OCI-LY7 (cell line): ENCODE results near the gene NDOR1. TPM values are rescaled to one million over a fixed set of nuclear protein-coding genes. Genes with fewer than 3 reads are reported as not detected.
A peak's percentile ranks its signal among the peaks of the same experiment; 100 is the strongest.

Experiments used
- BruUV-seq: library from RNA; stranded (reverse); fragments of 400-500 nt; replicated peaks from 2 replicates; lab custom pipeline; 2021; lab: Mats Ljungman, UMichigan
- CTCF ChIA-PET: fragments of 300-600 bp; sonication (Branson Sonifier 250); formaldehyde crosslinking; loops from one replicate; lab custom pipeline; 2022; ENCODE audit warnings: antibody characterized with exemption; ENCODE audit not compliant: unreplicated experiment; lab: Charles Lee
- POLR2A ChIA-PET: fragments of 300-600 bp; sonication (Branson Sonifier 250); formaldehyde crosslinking; loops from one replicate; lab custom pipeline; 2022; ENCODE audit warnings: antibody characterized with exemption; lab: Charles Lee
- DNase-seq: peaks from one replicate; pipeline ENCODE4 v3.0.0-alpha.2; 2015; ENCODE audit warnings: low spot score
- H2AFZ ChIP-seq: fragments of 200-600 bp; sonication (generic), shearing (Covaris generic); 2 replicates; pipeline ENCODE4 v1.6.1; 2014; ENCODE audit warnings: mild to moderate bottlenecking, antibody characterized with exemption, low read length, moderate library complexity
- H3K27ac ChIP-seq: fragments of 200-600 bp; sonication (generic); 2 replicates; pipeline ENCODE4 v1.5.1; 2014; ENCODE audit warnings: mixed run types, low read depth, mild to moderate bottlenecking, moderate library complexity, low read length, inconsistent platforms; ENCODE audit not compliant: poor library complexity, severe bottlenecking
- H3K36me3 ChIP-seq: fragments of 200-600 bp; sonication (generic); 2 replicates; pipeline ENCODE4 v1.6.1; 2014; ENCODE audit warnings: mild to moderate bottlenecking, antibody characterized with exemption, low read length, moderate library complexity, mixed read lengths; ENCODE audit not compliant: insufficient read depth
- H3K4me1 ChIP-seq: fragments of 200-600 bp; sonication (generic); 2 replicates; pipeline ENCODE4 v1.5.1; 2014; ENCODE audit warnings: mild to moderate bottlenecking, low read length; ENCODE audit not compliant: insufficient read depth, poor library complexity, severe bottlenecking
- H3K4me2 ChIP-seq: fragments of 200-600 bp; sonication (generic); 2 replicates; pipeline ENCODE4 v1.6.1; 2014; ENCODE audit warnings: mild to moderate bottlenecking, low read length
- H3K4me3 ChIP-seq: fragments of 200-600 bp; sonication (generic); 2 replicates; pipeline ENCODE4 v1.5.1; 2014; ENCODE audit warnings: mild to moderate bottlenecking, low read depth, low read length; ENCODE audit not compliant: poor library complexity, severe bottlenecking
- H3K79me2 ChIP-seq: fragments of 200-600 bp; sonication (generic); 2 replicates; pipeline ENCODE4 v1.6.1; 2016; ENCODE audit warnings: low read depth, mild to moderate bottlenecking, low read length, moderate library complexity, mixed read lengths; ENCODE audit not compliant: insufficient read depth
- H3K9me2 ChIP-seq: fragments of 200-600 bp; sonication (generic); 2 replicates; pipeline ENCODE4 v1.6.1; 2016; ENCODE audit warnings: mild to moderate bottlenecking, low read length, mixed read lengths; ENCODE audit not compliant: insufficient read depth
- H3K9me3 ChIP-seq: fragments of 200-600 bp; sonication (generic); 2 replicates; pipeline ENCODE4 v1.6.1; 2014; ENCODE audit warnings: mild to moderate bottlenecking, mixed run types, low read length, mixed read lengths
- H4K20me1 ChIP-seq: fragments of 200-600 bp; sonication (generic); 2 replicates; pipeline ENCODE4 v1.6.1; 2014; ENCODE audit warnings: mild to moderate bottlenecking, antibody characterized with exemption, low read length, moderate library complexity, mixed read lengths; ENCODE audit not compliant: insufficient read depth
- EZH2phosphoT487 ChIP-seq: fragments of 200-600 bp; sonication (generic); IDR thresholded peaks from 2 replicates; pipeline ENCODE4 v1.6.1; 2018; ENCODE audit warnings: low read depth, borderline replicate concordance, mild to moderate bottlenecking, mixed run types, antibody characterized with exemption, low read length, moderate library complexity, mixed read lengths
- intact Hi-C: fragments of 100-400 bp; cut with micrococcal nuclease; formaldehyde crosslinking; loops from one replicate; pipeline ENCODE4 v1.10.0; 2022; ENCODE audit not compliant: unreplicated experiment
- total RNA-seq, 2 experiments: library from RNA; depleted of rRNA in 1 of 2; stranded (reverse); fragments of >200 nt in 1 of 2; shearing (Covaris generic) in 1 of 2; gene quantifications; 2 replicates each; pipeline ENCODE4 v1.2.3, GENCODE V29; 2014 to 2022
- TF ChIP-seq, protein P1 (sequence below): fragments of 200-600 bp; sonication (generic); conservative IDR thresholded peaks from 2 replicates; pipeline ENCODE4 v1.5.1; 2014; ENCODE audit warnings: mild to moderate bottlenecking, antibody characterized with exemption, low read length, moderate library complexity, mixed read lengths

The NDOR1 gene
- total RNA-seq, 2 experiments from 2014 or later: 30.4 to 61.9 TPM

DNA sequence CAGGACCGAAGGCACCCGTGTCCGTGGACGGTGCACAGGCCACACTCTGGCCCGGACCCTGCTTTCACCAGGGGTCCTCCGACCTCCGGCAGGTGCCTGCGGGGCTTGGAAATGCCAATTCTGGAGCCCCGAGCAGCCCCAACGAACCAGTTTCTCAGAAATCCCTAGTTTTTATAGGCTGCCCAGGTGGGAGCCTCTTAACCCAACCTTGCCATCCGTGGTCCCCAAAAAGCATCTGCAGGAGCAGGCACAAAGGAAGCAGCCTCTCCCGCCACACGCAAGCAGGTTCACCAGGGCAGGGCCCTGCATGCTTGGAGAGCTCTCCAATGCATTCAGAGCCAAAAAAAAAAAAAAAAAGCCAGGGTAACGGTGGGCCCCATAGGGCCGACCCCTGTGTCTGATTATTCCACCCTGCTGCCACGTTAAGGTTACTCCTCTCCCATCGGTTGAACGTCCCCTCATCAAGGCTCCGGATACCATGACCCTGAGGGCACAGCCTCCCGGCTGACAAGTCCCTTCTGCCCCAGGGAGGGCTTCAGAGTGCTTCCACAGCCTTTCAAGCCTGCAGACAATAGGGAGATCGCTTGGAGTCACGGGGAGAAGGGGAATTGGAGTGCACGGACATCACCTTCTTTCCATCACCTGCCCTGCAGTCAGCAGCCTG, 4.2 kb upstream of the NDOR1 start:
- peak overlapping the region; percentile 76 for H3K4me3 ChIP-seq
- DNase-seq: no peak
- H3K79me2 ChIP-seq: peaks cover 49% of the 10 kb centered on the region
- BruUV-seq: no TSS peak
- CTCF ChIA-PET: interaction anchor here (0.6 kb wide), 1 partner anchor 13 kb away, joined by 3 read pairs; the partner anchor contains the start of gene ANAPC2
- H3K9me3 ChIP-seq: no peaks in the 10 kb centered on the region
- no peaks in the 10 kb centered on the region for H3K9me2 ChIP-seq
- peaks cover 4% of the 10 kb centered on the region; the same call in 1 of the 2 replicates for H3K36me3 ChIP-seq
- TF ChIP-seq, protein P1, sequence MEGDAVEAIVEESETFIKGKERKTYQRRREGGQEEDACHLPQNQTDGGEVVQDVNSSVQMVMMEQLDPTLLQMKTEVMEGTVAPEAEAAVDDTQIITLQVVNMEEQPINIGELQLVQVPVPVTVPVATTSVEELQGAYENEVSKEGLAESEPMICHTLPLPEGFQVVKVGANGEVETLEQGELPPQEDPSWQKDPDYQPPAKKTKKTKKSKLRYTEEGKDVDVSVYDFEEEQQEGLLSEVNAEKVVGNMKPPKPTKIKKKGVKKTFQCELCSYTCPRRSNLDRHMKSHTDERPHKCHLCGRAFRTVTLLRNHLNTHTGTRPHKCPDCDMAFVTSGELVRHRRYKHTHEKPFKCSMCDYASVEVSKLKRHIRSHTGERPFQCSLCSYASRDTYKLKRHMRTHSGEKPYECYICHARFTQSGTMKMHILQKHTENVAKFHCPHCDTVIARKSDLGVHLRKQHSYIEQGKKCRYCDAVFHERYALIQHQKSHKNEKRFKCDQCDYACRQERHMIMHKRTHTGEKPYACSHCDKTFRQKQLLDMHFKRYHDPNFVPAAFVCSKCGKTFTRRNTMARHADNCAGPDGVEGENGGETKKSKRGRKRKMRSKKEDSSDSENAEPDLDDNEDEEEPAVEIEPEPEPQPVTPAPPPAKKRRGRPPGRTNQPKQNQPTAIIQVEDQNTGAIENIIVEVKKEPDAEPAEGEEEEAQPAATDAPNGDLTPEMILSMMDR: no peak
- TF ChIP-seq EZH2phosphoT487: no peak
- peak overlapping the region; percentile 97 for H3K4me2 ChIP-seq
- intact Hi-C loops: loop anchor here (2.0 kb wide), 3 partner anchors 21 to 75 kb away; partner anchors contain the start of gene RNF208
- H3K27ac ChIP-seq: peak overlapping the region; percentile 49
- H2AFZ ChIP-seq: no peak overlapping the region
- peaks cover 13% of the 10 kb centered on the region; the same call in 1 of the 2 replicates for H4K20me1 ChIP-seq
- POLR2A ChIA-PET: interaction anchor here (0.6 to 2.5 kb wide), 7 partner anchors 12 to 401 kb away, joined by 3 to 16 read pairs (median 4); partner anchors contain the start of genes ANAPC2, MAN1B1, SSNA1 and TUBB4B
- H3K4me1 ChIP-seq: peaks cover 35% of the 10 kb centered on the region

DNA sequence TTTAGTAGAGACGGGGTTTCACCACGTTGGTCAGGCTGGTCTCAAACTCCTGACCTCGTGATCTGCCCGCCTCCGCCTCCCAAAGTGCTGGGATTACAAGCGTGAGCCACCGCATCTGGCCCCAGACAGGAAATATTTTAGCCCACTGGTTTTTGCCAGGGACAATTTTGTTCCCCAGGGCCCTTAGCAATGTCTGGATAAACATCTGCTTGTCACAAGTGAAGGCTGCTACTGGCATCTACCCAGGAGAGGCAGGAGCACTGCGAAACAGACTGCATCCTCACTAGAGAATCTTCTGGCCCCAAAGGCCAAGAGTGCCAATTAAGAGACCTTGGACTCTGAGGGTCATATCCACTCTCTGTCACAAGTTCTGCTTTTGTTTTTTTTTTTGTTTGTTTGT, 2.5 kb upstream of the NDOR1 start:
- POLR2A ChIA-PET: interaction anchor here (0.5 to 1.1 kb wide), 3 partner anchors 16 to 663 kb away, joined by 3 to 6 read pairs (median 5); no protein-coding TSS in a partner anchor
- H3K9me3 ChIP-seq: no peaks in the 10 kb centered on the region

More for the DNA sequence above, 2.5 kb upstream of the NDOR1 start:
- Histone ChIP-seq H3K36me3 (peaks cover 12% of the 10 kb centered on the region; the same call in 1 of the 2 replicates), H3K4me1 (peaks cover 44% of the 10 kb centered on the region), H2AFZ (no peak overlapping the region), H3K9me2 (no peaks in the 10 kb centered on the region), H4K20me1 (peaks cover 14% of the 10 kb centered on the region; the same call in 1 of the 2 replicates), H3K4me2 (peak overlapping the region; percentile 97), H3K79me2 (peaks cover 62% of the 10 kb centered on the region), H3K27ac (peak overlapping the region; percentile 17), H3K4me3 (peak overlapping the region; percentile 76)
- no peak for TF ChIP-seq EZH2phosphoT487
- TF ChIP-seq, protein P1: no peak
- CTCF ChIA-PET: no interaction called here
- intact Hi-C loops: loop anchor here (1.0 kb wide), 1 partner anchor 85 kb away; no protein-coding TSS in a partner anchor
- no peak for DNase-seq
- no TSS peak for BruUV-seq
